Ascending aorta (tissue), 2 donors: ENCODE data around the gene SLC30A4. TPM values are rescaled to one million over a fixed set of nuclear protein-coding genes. Genes with fewer than 3 reads are reported as not detected.

Experiments
- DNase-seq, 2 donors: peaks; one replicate each; pipeline ENCODE4 v3.0.0-alpha.2; 2019; ENCODE audit warnings: low spot score in 2 of 2
- H3K27ac ChIP-seq, 2 donors: fragments of 200-600 bp; sonication (generic); one replicate each; pipeline ENCODE4 v1.5.1; 2016 to 2017; ENCODE audit warnings: mild to moderate bottlenecking in 1 of 2
- H3K27me3 ChIP-seq: fragments of 200-600 bp; sonication (generic); one replicate; pipeline ENCODE4 v1.5.1; 2017
- H3K36me3 ChIP-seq, 2 donors: fragments of 200-600 bp; sonication (generic); one replicate each; pipeline ENCODE4 v1.5.1; 2016
- H3K4me1 ChIP-seq, 2 donors: fragments of 200-600 bp; sonication (generic); one replicate each; pipeline ENCODE4 v1.5.1; 2016 to 2017; ENCODE audit warnings: mild to moderate bottlenecking in 1 of 2
- H3K4me3 ChIP-seq, 2 donors: fragments of 200-600 bp; sonication (generic); one replicate each; pipeline ENCODE4 v1.5.1; 2016 to 2017; ENCODE audit warnings: mild to moderate bottlenecking in 1 of 2
- H3K9me3 ChIP-seq, 2 donors: fragments of 200-600 bp; sonication (generic); one replicate each; pipeline ENCODE4 v1.5.1; 2016
- CTCF ChIP-seq, 3 experiments: fragments of 200-600 bp in 2 of 3; fragments of 450-650 bp in 1 of 3; sonication (generic) in 2 of 3; IDR thresholded peaks; one replicate each; pipeline ENCODE4 v1.5.1; 2016 to 2019; ENCODE audit warnings: antibody characterized with exemption in 3 of 3, mild to moderate bottlenecking in 1 of 3, moderate library complexity in 1 of 3
- intact Hi-C: fragments of 100-400 bp; cut with DNase I; formaldehyde crosslinking; loops from one replicate; pipeline ENCODE4 v1.15.1; 2023
- total RNA-seq: library from RNA; depleted of rRNA; stranded (reverse); fragments of >200 nt; gene quantifications from one replicate; pipeline ENCODE4 v1.1.0, GENCODE V29; 2016

The SLC30A4 gene
- total RNA-seq, 1 donor from 2014 or later = 3.4 TPM

GRCh38 chr15:45441036-45441435 is 81.5 kb downstream of the SLC30A4 start:
- TF ChIP-seq CTCF (IDR thresholded peaks at IDR 0.05) = no peak
- intact Hi-C loops = no loop called here
- Histone ChIP-seq H3K4me1 (no peaks in the 10 kb centered on the region), H3K36me3 (no peaks in the 10 kb centered on the region), H3K9me3 (no peaks in the 10 kb centered on the region), H3K27ac (no peak overlapping the region), H3K27me3 (no peaks in the 10 kb centered on the region), H3K4me3 (no peak overlapping the region)
- no peak for DNase-seq

GRCh38 chr15:45439521-45440260 is 82.9 kb downstream of the SLC30A4 start:
- intact Hi-C loops = no loop called here
- Histone ChIP-seq H3K27ac (no peak overlapping the region), H3K36me3 (no peaks in the 10 kb centered on the region), H3K4me1 (no peaks in the 10 kb centered on the region), H3K27me3 (no peaks in the 10 kb centered on the region), H3K4me3 (no peak overlapping the region), H3K9me3 (no peaks in the 10 kb centered on the region)
- DNase-seq = no peak
- TF ChIP-seq CTCF (IDR thresholded peaks at IDR 0.05) = no peak

- H3K9me3 ChIP-seq = no peaks in the 10 kb centered on the region
- H3K27ac ChIP-seq = no peak overlapping the region
- DNase-seq = no peak
- intact Hi-C loops = no loop called here
- TF ChIP-seq CTCF (IDR thresholded peaks at IDR 0.05) = no peak
- peaks cover 0 to 3% of the 10 kb centered on the region in 2 donors for H3K4me1 ChIP-seq
- H3K4me3 ChIP-seq = no peak overlapping the region
- no peaks in the 10 kb centered on the region for H3K27me3 ChIP-seq
- no peaks in the 10 kb centered on the region for H3K36me3 ChIP-seq
These were observed 87.2 kb downstream of the SLC30A4 start for GRCh38 chr15:45435124-45435903.

- no peaks in the 10 kb centered on the region for H3K36me3 ChIP-seq
- H3K27me3 ChIP-seq = no peaks in the 10 kb centered on the region
- TF ChIP-seq CTCF (IDR thresholded peaks at IDR 0.05) = no peak
- peaks cover 0 to 5% of the 10 kb centered on the region in 2 donors for H3K4me1 ChIP-seq
- intact Hi-C loops = no loop called here
- H3K27ac ChIP-seq = no peak overlapping the region
- no peaks in the 10 kb centered on the region for H3K9me3 ChIP-seq
- no peak overlapping the region for H3K4me3 ChIP-seq
- DNase-seq = no peak
These were observed 88.4 kb downstream of the SLC30A4 start for GRCh38 chr15:45434078-45434567.

GRCh38 chr15:45431511-45431910 is 91.0 kb downstream of the SLC30A4 start:
- DNase-seq = no peak
- TF ChIP-seq CTCF (IDR thresholded peaks at IDR 0.05) = no peak
- Histone ChIP-seq H3K36me3 (no peaks in the 10 kb centered on the region), H3K4me1 (peaks cover 0 to 5% of the 10 kb centered on the region in 2 donors), H3K27ac (no peak overlapping the region), H3K27me3 (no peaks in the 10 kb centered on the region), H3K4me3 (no peak overlapping the region), H3K9me3 (no peaks in the 10 kb centered on the region)
- intact Hi-C loops = no loop called here
